ENCODE results near the gene FSIP1.

FSIP1 gene

GRCh38 chr15:39680868-39681267 is 101.8 kb downstream of the FSIP1 start:
- no peak overlapping the region for H3K9ac ChIP-seq (ENCODE audit: low read length in 5 of 5)
- no peaks in the 10 kb centered on the region for H3K36me3 ChIP-seq (ENCODE audit: control insufficient read depth in 5 of 5, insufficient read depth in 5 of 5, low read length in 5 of 5)
- no peaks in the 10 kb centered on the region for H3K9me3 ChIP-seq (ENCODE audit: control insufficient read depth in 5 of 5, low read length in 5 of 5)
- no peaks in the 10 kb centered on the region for H3K27me3 ChIP-seq (ENCODE audit: control insufficient read depth in 5 of 5, insufficient read depth in 4 of 5, low read length in 5 of 5)
- H3K27ac ChIP-seq (ENCODE audit: low read depth, low read length), result no peak overlapping the region
- no peak overlapping the region for H3K4me3 ChIP-seq (ENCODE audit: low read depth in 1 of 5, low read length in 5 of 5)
- H3K4me1 ChIP-seq (ENCODE audit: control insufficient read depth in 5 of 5, insufficient read depth in 5 of 5, low read length in 5 of 5), result peaks cover 0 to 7% (median 0%) of the 10 kb centered on the region in 5 donors

GRCh38 chr15:39672666-39673065 is 110.0 kb downstream of the FSIP1 start:
- no peak overlapping the region for H3K27ac ChIP-seq (ENCODE audit: low read depth, low read length)
- H3K4me3 ChIP-seq (ENCODE audit: low read depth in 1 of 5, low read length in 5 of 5), result no peak overlapping the region
- H3K27me3 ChIP-seq (ENCODE audit: control insufficient read depth in 5 of 5, insufficient read depth in 4 of 5, low read length in 5 of 5), result no peaks in the 10 kb centered on the region
- no peaks in the 10 kb centered on the region for H3K9me3 ChIP-seq (ENCODE audit: control insufficient read depth in 5 of 5, low read length in 5 of 5)
- no peaks in the 10 kb centered on the region for H3K4me1 ChIP-seq (ENCODE audit: control insufficient read depth in 5 of 5, insufficient read depth in 5 of 5, low read length in 5 of 5)
- no peak overlapping the region for H3K9ac ChIP-seq (ENCODE audit: low read length in 5 of 5)
- H3K36me3 ChIP-seq (ENCODE audit: control insufficient read depth in 5 of 5, insufficient read depth in 5 of 5, low read length in 5 of 5), result no peaks in the 10 kb centered on the region

GRCh38 chr15:39672184-39672583 is 110.5 kb downstream of the FSIP1 start:
- Histone ChIP-seq H3K27me3 (ENCODE audit: control insufficient read depth in 5 of 5, insufficient read depth in 4 of 5, low read length in 5 of 5) (no peaks in the 10 kb centered on the region), H3K4me1 (ENCODE audit: control insufficient read depth in 5 of 5, insufficient read depth in 5 of 5, low read length in 5 of 5) (no peaks in the 10 kb centered on the region), H3K27ac (ENCODE audit: low read depth, low read length) (no peak overlapping the region), H3K36me3 (ENCODE audit: control insufficient read depth in 5 of 5, insufficient read depth in 5 of 5, low read length in 5 of 5) (no peaks in the 10 kb centered on the region), H3K4me3 (ENCODE audit: low read depth in 1 of 5, low read length in 5 of 5) (no peak overlapping the region), H3K9me3 (ENCODE audit: control insufficient read depth in 5 of 5, low read length in 5 of 5) (no peaks in the 10 kb centered on the region), H3K9ac (ENCODE audit: low read length in 5 of 5) (no peak overlapping the region)

GRCh38 chr15:39670687-39671086 is 112.0 kb downstream of the FSIP1 start:
- H3K4me3 ChIP-seq (ENCODE audit: low read depth in 1 of 5, low read length in 5 of 5), result no peak overlapping the region
- no peaks in the 10 kb centered on the region for H3K9me3 ChIP-seq (ENCODE audit: control insufficient read depth in 5 of 5, low read length in 5 of 5)
- H3K9ac ChIP-seq (ENCODE audit: low read length in 5 of 5), result no peak overlapping the region

GRCh38 chr15:39669661-39670060 is 113.0 kb downstream of the FSIP1 start:
- H3K27me3 ChIP-seq (ENCODE audit: control insufficient read depth in 5 of 5, insufficient read depth in 4 of 5, low read length in 5 of 5), result no peaks in the 10 kb centered on the region
- no peak overlapping the region for H3K9ac ChIP-seq (ENCODE audit: low read length in 5 of 5)
- H3K4me1 ChIP-seq (ENCODE audit: control insufficient read depth in 5 of 5, insufficient read depth in 5 of 5, low read length in 5 of 5), result no peaks in the 10 kb centered on the region
- H3K9me3 ChIP-seq (ENCODE audit: control insufficient read depth in 5 of 5, low read length in 5 of 5), result no peaks in the 10 kb centered on the region
- no peak overlapping the region for H3K27ac ChIP-seq (ENCODE audit: low read depth, low read length)
- no peak overlapping the region for H3K4me3 ChIP-seq (ENCODE audit: low read depth in 1 of 5, low read length in 5 of 5)
- no peaks in the 10 kb centered on the region for H3K36me3 ChIP-seq (ENCODE audit: control insufficient read depth in 5 of 5, insufficient read depth in 5 of 5, low read length in 5 of 5)

More at GRCh38 chr15:39670687-39671086, 112.0 kb downstream of the FSIP1 start:
- H3K36me3 ChIP-seq (ENCODE audit: control insufficient read depth in 5 of 5, insufficient read depth in 5 of 5, low read length in 5 of 5), result no peaks in the 10 kb centered on the region
- H3K4me1 ChIP-seq (ENCODE audit: control insufficient read depth in 5 of 5, insufficient read depth in 5 of 5, low read length in 5 of 5), result no peaks in the 10 kb centered on the region
- H3K27me3 ChIP-seq (ENCODE audit: control insufficient read depth in 5 of 5, insufficient read depth in 4 of 5, low read length in 5 of 5), result no peaks in the 10 kb centered on the region
- H3K27ac ChIP-seq (ENCODE audit: low read depth, low read length), result no peak overlapping the region

- Histone ChIP-seq H3K4me1 (ENCODE audit: control insufficient read depth in 5 of 5, insufficient read depth in 5 of 5, low read length in 5 of 5) (no peaks in the 10 kb centered on the region), H3K9ac (ENCODE audit: low read length in 5 of 5) (no peak overlapping the region), H3K27me3 (ENCODE audit: control insufficient read depth in 5 of 5, insufficient read depth in 4 of 5, low read length in 5 of 5) (no peaks in the 10 kb centered on the region), H3K9me3 (ENCODE audit: control insufficient read depth in 5 of 5, low read length in 5 of 5) (no peaks in the 10 kb centered on the region), H3K36me3 (ENCODE audit: control insufficient read depth in 5 of 5, insufficient read depth in 5 of 5, low read length in 5 of 5) (no peaks in the 10 kb centered on the region), H3K4me3 (ENCODE audit: low read depth in 1 of 5, low read length in 5 of 5) (no peak overlapping the region), H3K27ac (ENCODE audit: low read depth, low read length) (no peak overlapping the region)
Measured at GRCh38 chr15:39669241-39669640, 113.4 kb downstream of the FSIP1 start.

- Histone ChIP-seq H3K9ac (ENCODE audit: low read length in 5 of 5) (no peak overlapping the region), H3K9me3 (ENCODE audit: control insufficient read depth in 5 of 5, low read length in 5 of 5) (no peaks in the 10 kb centered on the region), H3K27me3 (ENCODE audit: control insufficient read depth in 5 of 5, insufficient read depth in 4 of 5, low read length in 5 of 5) (no peaks in the 10 kb centered on the region), H3K4me1 (ENCODE audit: control insufficient read depth in 5 of 5, insufficient read depth in 5 of 5, low read length in 5 of 5) (peaks cover 0 to 3% (median 0%) of the 10 kb centered on the region in 5 donors), H3K36me3 (ENCODE audit: control insufficient read depth in 5 of 5, insufficient read depth in 5 of 5, low read length in 5 of 5) (no peaks in the 10 kb centered on the region), H3K4me3 (ENCODE audit: low read depth in 1 of 5, low read length in 5 of 5) (no peak overlapping the region), H3K27ac (ENCODE audit: low read depth, low read length) (no peak overlapping the region)
Measured at GRCh38 chr15:39668457-39668856, 114.2 kb downstream of the FSIP1 start.

GRCh38 chr15:39667382-39668127 is 115.1 kb downstream of the FSIP1 start:
- no peak overlapping the region for H3K4me3 ChIP-seq (ENCODE audit: low read depth in 1 of 5, low read length in 5 of 5)
- no peaks in the 10 kb centered on the region for H3K36me3 ChIP-seq (ENCODE audit: control insufficient read depth in 5 of 5, insufficient read depth in 5 of 5, low read length in 5 of 5)
- peaks cover 0 to 3% (median 0%) of the 10 kb centered on the region in 5 donors for H3K4me1 ChIP-seq (ENCODE audit: control insufficient read depth in 5 of 5, insufficient read depth in 5 of 5, low read length in 5 of 5)
- H3K9ac ChIP-seq (ENCODE audit: low read length in 5 of 5), result no peak overlapping the region
- H3K27ac ChIP-seq (ENCODE audit: low read depth, low read length), result no peak overlapping the region
- H3K9me3 ChIP-seq (ENCODE audit: control insufficient read depth in 5 of 5, low read length in 5 of 5), result no peaks in the 10 kb centered on the region
- no peaks in the 10 kb centered on the region for H3K27me3 ChIP-seq (ENCODE audit: control insufficient read depth in 5 of 5, insufficient read depth in 4 of 5, low read length in 5 of 5)

- Histone ChIP-seq H3K27ac (ENCODE audit: low read depth, low read length) (no peak overlapping the region), H3K4me3 (ENCODE audit: low read depth in 1 of 5, low read length in 5 of 5) (no peak overlapping the region), H3K4me1 (ENCODE audit: control insufficient read depth in 5 of 5, insufficient read depth in 5 of 5, low read length in 5 of 5) (peaks cover 0 to 3% (median 0%) of the 10 kb centered on the region in 5 donors), H3K9me3 (ENCODE audit: control insufficient read depth in 5 of 5, low read length in 5 of 5) (no peaks in the 10 kb centered on the region), H3K9ac (ENCODE audit: low read length in 5 of 5) (no peak overlapping the region), H3K27me3 (ENCODE audit: control insufficient read depth in 5 of 5, insufficient read depth in 4 of 5, low read length in 5 of 5) (no peaks in the 10 kb centered on the region), H3K36me3 (ENCODE audit: control insufficient read depth in 5 of 5, insufficient read depth in 5 of 5, low read length in 5 of 5) (no peaks in the 10 kb centered on the region)
Measured at GRCh38 chr15:39666677-39667076, 116.0 kb downstream of the FSIP1 start.

- Histone ChIP-seq H3K9ac (ENCODE audit: low read length in 5 of 5) (no peak overlapping the region), H3K36me3 (ENCODE audit: control insufficient read depth in 5 of 5, insufficient read depth in 5 of 5, low read length in 5 of 5) (no peaks in the 10 kb centered on the region), H3K27me3 (ENCODE audit: control insufficient read depth in 5 of 5, insufficient read depth in 4 of 5, low read length in 5 of 5) (no peaks in the 10 kb centered on the region), H3K4me3 (ENCODE audit: low read depth in 1 of 5, low read length in 5 of 5) (no peak overlapping the region), H3K27ac (ENCODE audit: low read depth, low read length) (no peak overlapping the region), H3K4me1 (ENCODE audit: control insufficient read depth in 5 of 5, insufficient read depth in 5 of 5, low read length in 5 of 5) (peaks cover 0 to 3% (median 0%) of the 10 kb centered on the region in 5 donors), H3K9me3 (ENCODE audit: control insufficient read depth in 5 of 5, low read length in 5 of 5) (no peaks in the 10 kb centered on the region)
Measured at GRCh38 chr15:39665629-39666250, 116.9 kb downstream of the FSIP1 start.

Measured in subcutaneous abdominal adipose tissue (tissue), 5 donors.